GM19372 (cell line): Measurements from ENCODE around the gene TRIM71.
"Not testable (repeated sequence)": the region's sequence is repeated elsewhere in the genome, so short reads cannot be mapped to it uniquely, and the experiment has no call there.

Experiments
- ATAC-seq: cut with Tn5 transposase; IDR thresholded peaks from one replicate; pipeline ENCODE4 v1.9.1; 2021; ENCODE audit warnings: mild to moderate bottlenecking, low read depth, moderate library complexity; ENCODE audit not compliant: unreplicated experiment

Gene TRIM71

DNA sequence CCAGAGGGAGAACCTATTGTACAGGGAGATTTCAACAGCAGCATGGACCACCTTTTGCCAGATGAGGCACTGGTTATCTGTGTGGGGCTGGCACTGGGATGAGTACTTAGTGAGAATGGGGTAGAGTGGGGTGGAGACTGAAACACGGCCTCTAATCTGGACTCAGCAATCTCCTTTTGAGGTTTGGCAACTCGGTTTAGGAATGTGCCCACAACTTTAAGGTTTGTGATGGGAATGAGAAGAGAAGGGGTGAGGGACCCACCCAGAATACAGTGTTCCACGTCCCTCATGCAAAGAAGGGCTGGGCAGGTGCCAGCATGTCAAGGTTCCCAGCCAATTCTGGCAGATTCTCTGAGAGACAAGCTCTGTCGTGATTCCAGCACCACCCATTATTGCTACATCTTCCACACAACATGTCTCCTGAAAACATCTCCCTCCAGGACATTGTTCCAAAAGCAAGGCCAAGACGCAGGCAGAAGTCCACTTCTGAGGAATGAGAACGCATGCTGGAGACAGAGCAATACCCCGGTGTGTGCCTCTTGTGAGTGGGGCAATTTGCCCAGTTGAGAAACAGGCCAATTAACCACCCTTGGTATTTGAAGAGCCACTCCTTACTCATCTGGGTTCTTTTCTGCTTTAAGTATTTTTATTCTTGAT, 96.1 kb downstream of the TRIM71 start:
- no peak for ATAC-seq

DNA sequence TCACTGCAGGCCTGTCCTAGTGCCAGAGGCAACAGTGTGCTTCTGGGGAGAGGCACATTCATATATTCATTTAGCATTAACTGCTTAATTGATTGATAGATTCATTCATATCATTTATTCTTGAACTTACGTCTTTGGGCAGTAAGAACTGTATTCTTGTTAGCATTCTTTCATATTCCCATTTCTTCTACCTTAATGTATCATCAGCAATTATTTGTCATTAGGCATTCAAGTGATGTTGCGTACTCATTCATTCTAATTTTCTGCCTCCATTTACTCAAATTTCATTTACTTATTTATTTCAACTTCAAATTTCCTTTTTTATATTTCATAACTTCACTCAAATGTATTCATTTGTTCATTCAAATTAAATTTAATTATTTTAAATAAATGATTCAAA, 102.1 kb downstream of the TRIM71 start:
- ATAC-seq = no peak

DNA sequence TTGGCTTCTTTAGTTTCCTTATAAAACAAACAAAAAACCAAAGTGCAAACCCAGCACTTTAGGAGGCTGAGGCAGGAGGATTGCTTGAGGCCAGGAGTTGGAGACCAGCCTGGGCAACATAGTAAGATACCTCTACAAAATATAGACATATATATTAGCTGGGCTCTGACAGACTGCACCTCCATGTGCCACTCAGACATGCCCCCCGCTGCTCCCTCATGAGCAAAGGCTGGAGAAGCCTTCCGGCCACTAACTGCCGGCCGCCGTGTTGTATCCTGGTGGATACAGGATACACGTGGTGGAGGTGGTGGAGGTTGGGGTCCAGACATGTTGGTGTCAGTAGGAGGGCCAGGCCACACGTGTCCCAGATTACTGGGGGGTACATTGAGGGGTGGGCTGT, 104.3 kb downstream of the TRIM71 start:
- no peak for ATAC-seq

DNA sequence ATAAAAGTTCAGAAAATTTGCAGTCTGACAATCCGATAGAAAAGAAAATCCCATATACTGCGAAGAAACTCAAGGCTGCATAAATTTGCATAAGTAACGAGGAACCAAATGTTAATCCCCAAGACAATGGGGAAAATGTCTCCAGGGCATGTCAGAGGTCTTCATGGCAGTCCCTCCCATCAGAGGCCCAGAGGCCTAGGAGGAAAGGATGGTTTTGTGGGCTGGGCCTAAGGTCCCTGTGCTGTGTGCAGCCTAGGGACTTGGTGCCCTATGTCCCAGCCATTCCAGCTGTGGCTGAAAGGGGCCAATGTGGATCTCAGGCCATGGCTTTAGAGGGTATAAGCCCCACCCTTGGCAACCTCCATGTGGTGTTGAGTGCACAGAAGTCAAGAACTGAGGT, 112.4 kb downstream of the TRIM71 start:
- ATAC-seq = no peak

DNA sequence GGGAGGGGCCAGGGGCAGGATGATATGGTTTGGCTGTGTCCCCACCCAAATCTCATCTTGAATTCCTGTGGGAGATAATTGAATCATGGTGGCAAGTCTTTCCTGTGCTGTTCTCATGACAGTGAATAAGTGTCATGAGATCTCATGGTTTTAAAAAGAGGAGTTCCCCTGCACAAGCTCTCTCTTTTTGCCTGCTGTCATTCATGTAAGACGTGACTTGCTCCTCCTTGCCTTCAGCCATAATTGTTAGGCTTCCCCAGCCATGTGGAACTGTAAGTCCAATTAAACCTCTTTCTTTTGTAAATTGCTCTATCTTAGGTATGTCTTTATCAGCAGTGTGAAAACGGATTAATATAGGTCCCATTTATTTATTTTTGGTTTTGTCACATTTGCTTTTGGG, 113.5 kb downstream of the TRIM71 start:
- ATAC-seq = not testable (repeated sequence)

DNA sequence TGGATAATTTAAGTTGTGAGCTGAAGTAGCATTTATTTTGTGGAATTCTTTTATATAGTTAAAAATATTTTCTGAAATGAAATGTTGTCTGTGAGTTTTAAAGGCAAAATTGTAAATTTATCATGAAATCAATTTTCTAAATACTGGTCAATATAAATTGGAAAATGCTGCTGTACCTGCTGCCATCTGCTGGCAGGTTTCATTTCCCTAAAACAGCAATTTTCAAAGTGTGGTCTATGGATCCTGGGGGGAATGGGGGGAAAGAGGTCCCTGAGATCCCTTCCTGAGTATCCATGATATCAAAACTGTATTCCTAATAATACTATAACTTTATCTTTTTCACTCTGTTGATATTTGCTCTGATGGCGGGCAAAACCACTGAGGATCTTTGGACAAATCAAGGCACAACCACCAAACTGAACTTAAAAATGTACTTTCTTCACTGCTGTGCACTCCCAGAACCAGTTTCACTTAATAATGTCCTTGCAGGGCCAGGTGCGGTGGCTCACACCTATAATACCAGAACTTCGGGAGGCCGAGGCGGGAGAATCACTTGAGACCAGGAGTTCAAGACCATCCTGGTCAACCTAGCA, 116.4 kb downstream of the TRIM71 start:
- ATAC-seq = no peak

DNA sequence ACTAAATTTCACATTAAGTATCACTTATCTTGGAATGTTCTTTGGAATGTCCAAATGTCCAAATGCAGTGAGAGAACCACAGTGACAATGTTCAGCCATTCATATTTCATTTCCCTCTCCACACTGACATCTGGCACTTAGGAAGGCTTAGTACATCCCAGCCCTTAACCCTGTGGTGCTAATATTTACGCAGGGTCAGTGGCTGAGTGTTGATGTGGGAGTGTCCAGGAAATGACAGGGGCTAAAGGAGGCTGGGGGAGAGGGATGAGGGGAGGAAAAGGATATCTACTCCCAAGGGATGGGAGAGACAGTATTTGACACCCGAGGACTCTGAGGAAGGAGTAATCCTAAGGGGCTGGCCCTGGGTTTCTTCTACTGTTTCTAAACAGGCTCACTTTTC, 119.5 kb downstream of the TRIM71 start:
- ATAC-seq = no peak

DNA sequence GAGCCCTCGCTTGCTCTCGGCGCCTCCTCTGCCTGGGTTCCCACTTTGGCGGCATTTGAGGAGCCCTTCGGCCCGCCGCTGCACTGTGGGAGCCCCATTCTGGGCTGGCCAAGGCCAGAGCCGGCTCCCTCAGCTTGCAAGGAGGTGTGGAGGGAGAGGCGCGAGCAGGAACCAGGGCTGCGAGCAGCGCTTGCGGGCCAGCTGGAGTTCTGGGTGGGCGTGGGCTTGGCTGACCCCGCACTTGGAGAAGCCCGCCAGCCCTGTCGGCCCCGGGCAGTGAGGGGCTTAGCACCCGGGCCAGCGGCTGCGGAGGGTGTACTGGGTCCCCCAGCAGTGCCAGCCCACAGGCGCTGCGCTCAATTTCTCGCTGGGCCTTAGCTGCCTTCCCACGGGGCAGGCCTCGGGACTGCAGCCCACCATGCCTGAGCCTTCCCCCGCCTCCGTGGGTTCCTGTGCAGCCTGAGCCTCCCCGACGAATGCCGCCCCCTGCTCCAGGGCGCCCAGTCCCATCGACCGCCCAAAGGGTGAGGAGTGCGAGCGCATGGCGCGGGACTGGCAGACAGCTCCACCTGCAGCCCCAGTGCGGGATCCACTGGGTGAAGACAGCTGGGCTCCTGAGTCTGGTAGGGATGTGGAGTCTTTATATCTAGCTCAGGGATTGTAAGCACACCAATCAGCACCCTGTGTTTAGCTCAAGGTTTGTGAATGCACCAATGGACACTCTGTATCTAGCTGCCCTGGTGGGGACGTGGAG, 121.9 kb downstream of the TRIM71 start:
- not testable (repeated sequence) for ATAC-seq

DNA sequence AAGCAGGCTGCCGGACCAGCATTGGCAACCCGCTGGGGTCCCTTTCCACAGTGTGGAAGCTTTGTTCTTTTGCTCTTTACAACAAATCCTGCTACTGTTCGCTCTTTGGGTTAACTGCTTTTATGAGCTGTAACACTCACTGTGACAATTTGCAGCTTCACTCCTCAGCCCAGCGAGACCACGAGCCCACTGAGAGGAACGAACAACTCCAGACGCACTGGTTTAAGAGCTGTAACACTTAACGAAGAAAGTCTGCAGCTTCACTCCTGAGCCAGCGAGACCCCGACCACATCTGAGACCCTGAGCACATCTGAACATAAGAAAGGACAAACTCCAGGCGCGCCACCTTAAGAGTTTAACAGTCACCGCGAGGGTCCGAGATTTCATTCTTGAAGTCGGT, 122.9 kb downstream of the TRIM71 start:
- ATAC-seq = no peak

DNA sequence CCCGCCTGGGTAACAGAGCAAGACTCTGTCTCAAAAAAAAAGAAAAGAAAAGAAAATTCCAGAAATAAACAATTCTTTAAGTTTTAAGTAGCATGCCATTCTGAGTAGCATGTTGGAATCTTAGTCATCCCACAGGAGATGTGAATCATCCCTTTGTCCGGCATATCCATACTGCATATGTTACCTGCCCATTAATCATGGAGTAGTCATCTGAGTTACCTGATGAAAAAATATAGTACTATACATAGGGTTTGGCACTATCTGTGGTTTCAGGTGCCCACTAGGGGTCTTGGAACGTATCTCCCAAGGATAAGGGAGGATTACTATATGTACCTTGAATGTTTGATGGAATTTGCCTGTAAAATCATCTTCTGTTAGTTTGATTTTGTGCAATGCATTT, 127.3 kb downstream of the TRIM71 start:
- ATAC-seq = no peak

DNA sequence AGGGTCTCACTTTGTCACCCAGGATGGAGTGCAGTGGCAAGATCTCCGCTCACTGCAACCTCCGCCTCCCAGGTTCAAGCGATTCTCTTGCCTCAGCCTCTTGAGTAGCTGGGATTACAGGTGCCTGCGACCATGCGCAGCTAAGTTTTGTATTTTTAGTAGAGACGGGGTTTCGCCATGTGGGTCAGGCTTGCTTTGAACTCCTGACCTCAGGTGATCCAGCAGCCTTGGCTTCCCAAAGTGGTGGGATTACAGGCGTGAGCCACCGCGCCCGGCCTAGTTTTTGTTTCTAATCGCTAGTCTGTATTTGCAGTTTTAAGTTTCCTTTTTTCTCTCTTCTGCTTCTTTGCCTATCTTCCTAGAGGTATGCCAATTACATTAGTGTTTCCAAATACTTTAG, 127.8 kb downstream of the TRIM71 start:
- ATAC-seq = not testable (repeated sequence)

DNA sequence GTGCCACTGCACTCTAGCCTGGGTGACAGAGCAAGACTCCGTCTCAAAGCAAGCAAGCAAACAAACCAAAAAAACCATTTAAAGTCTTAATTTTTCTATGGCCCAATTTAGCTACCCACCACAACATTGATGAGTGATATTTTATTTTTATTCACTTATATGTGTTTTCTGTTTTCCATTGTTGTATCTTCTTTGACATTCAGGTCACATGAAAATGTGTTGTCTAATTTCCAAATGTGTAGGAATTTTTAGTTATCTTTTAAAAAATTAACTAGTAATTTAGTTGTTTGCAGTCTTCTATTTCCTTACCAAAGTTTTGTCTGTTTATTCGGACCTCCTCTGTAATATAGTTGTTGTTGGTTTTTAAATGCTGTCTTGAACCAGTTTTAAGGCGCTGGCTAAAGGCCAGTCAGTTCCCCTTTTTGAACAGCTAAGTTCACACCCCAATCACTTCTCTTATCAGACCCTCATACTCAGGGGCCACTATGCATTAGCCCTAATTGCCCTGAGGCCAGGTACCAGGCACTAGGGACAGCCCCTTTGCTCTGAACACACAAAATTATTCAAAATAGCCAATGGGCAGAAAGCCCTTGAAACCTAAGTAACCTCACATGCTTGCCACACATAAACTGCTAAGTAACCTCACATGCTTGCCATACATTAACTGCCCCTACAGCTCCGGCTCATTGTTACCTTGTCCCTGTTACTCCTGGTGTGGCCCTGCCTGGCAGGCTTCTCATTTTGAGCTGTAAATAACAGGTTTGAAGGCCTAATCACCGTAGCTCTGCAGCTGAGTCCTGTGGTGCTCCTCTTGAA, 129.4 kb downstream of the TRIM71 start:
- peak; percentile 40 for ATAC-seq
